K562 (cell line): ENCODE data around the gene UROD. TPM values are rescaled to one million over a fixed set of nuclear protein-coding genes. Genes with fewer than 3 reads are reported as not detected.

Experiments
- ETS2 ChIP-seq: IDR thresholded peaks from 2 replicates; pipeline ENCODE4 v1.6.1; 2016; ENCODE audit warnings: borderline replicate concordance, missing genetic modification characterization, mild to moderate bottlenecking, moderate library complexity, missing compliant biosample characterization; ENCODE audit not compliant: poor library complexity, severe bottlenecking
- ETV6 ChIP-seq, 3 experiments: fragments of 150-350 bp in 1 of 3; sonication (generic) in 1 of 3; formaldehyde crosslinking in 1 of 3; IDR thresholded peaks; 2 replicates each; pipeline versions ENCODE4 v1.6.1 to v1.8.0; 2014 to 2022; ENCODE audit warnings: borderline replicate concordance in 2 of 3, low read depth in 2 of 3, antibody characterized with exemption in 1 of 3, low read length in 1 of 3, mild to moderate bottlenecking in 1 of 3, missing genetic modification reagents in 1 of 3
- EZH2 ChIP-seq: IDR thresholded peaks from 2 replicates; pipeline ENCODE4 v1.6.1; 2012; ENCODE audit warnings: low read depth, mild to moderate bottlenecking, inconsistent platforms, low read length, borderline replicate concordance
- HLTF ChIP-seq: fragments of 450-650 bp; IDR thresholded peaks from 2 replicates; pipeline ENCODE4 v1.6.1; 2016
- NELFE ChIP-seq: IDR thresholded peaks from 2 replicates; pipeline ENCODE4 v1.6.1; 2011; ENCODE audit warnings: mild to moderate bottlenecking; ENCODE audit not compliant: insufficient read depth, insufficient read length
- NFXL1 ChIP-seq: fragments of 450-650 bp; formaldehyde crosslinking; IDR thresholded peaks from 2 replicates; pipeline ENCODE4 v1.4.0; 2021; ENCODE audit warnings: mild to moderate bottlenecking
- NRF1 ChIP-seq, 2 experiments: fragments of 450-650 bp; IDR thresholded peaks in 1 of 2; conservative IDR thresholded peaks in 1 of 2; 2 replicates each; pipeline ENCODE4 v1.6.1; 2014; ENCODE audit warnings: mild to moderate bottlenecking in 2 of 2
- PURB ChIP-seq: sonication (generic); formaldehyde crosslinking; IDR thresholded peaks from 2 replicates; pipeline ENCODE4 v1.9.0; 2021; ENCODE audit warnings: low read depth, mild to moderate bottlenecking, missing genetic modification reagents
- RB1 ChIP-seq: fragments of 450-650 bp; IDR thresholded peaks from 2 replicates; pipeline ENCODE4 v1.6.1; 2017; ENCODE audit warnings: low read depth, mild to moderate bottlenecking
- RCOR1 ChIP-seq, 2 experiments: IDR thresholded peaks; 2 replicates each; pipeline ENCODE4 v1.6.1; 2012; ENCODE audit warnings: low read depth in 2 of 2, low read length in 2 of 2, borderline replicate concordance in 1 of 2, improper control_type of control experiment in 1 of 2
- TARDBP ChIP-seq: fragments of 450-650 bp; IDR thresholded peaks from 2 replicates; pipeline ENCODE4 v1.6.1; 2016
- ZNF140 ChIP-seq: fragments of 250-450 bp; sonication (Bioruptor Pico); IDR thresholded peaks from 2 replicates; pipeline ENCODE4 v1.8.0; 2021; ENCODE audit warnings: moderate library complexity, mild to moderate bottlenecking, inconsistent platforms
- polyA plus RNA-seq, 8 experiments: library from polyadenylated mRNA; depleted of rRNA in 4 of 8; stranded (reverse) in 5 of 8; unstranded in 3 of 8; fragments of >200 nt; fragmentation: Nextera tagmentation in 2 of 8; fragmentation: Illumina TruSeq in 1 of 8; extraction: Ambion mirVana in 2 of 8; extraction: Trizol in 1 of 8; gene quantifications; 2 replicates each; pipeline versions ENCODE4 v1.2.1 to v1.2.3, GENCODE V29; 2011 to 2014; ENCODE audit warnings: inconsistent platforms in 1 of 8, missing spikeins in 1 of 8
- total RNA-seq, 7 experiments: library from RNA; depleted of rRNA in 6 of 7; stranded (reverse); fragments of >200 nt in 6 of 7; fragmentation: Illumina TruSeq in 2 of 7; extraction: Trizol in 2 of 7; gene quantifications; 2 replicates each; pipeline versions ENCODE4 v1.2.1 to v1.2.3, GENCODE V29; 2011 to 2021; ENCODE audit warnings: low replicate concordance in 1 of 7
- TF ChIP-seq, protein P1 (sequence below): fragments of 250-450 bp; sonication (Bioruptor Pico); IDR thresholded peaks from 2 replicates; pipeline ENCODE4 v1.4.0; 2020; ENCODE audit warnings: mild to moderate bottlenecking, moderate library complexity
- TF ChIP-seq, protein P2 (sequence below): IDR thresholded peaks from 3 replicates; pipeline ENCODE4 v1.6.1; 2011; ENCODE audit warnings: borderline replicate concordance, mild to moderate bottlenecking, moderate library complexity; ENCODE audit not compliant: insufficient read length; ENCODE audit errors: extremely low read depth
- TF ChIP-seq, protein P3 (sequence below): fragments of 250-450 bp; sonication (Bioruptor Pico); IDR thresholded peaks from 2 replicates; pipeline ENCODE4 v1.4.0; 2020

The UROD gene
- total and polyA plus RNA-seq, 9 of the 15 experiments (the other 6 are each of a cell fraction or from before 2014, with no cell fraction given), result 533 to 2,933 (median 1,100) TPM

DNA sequence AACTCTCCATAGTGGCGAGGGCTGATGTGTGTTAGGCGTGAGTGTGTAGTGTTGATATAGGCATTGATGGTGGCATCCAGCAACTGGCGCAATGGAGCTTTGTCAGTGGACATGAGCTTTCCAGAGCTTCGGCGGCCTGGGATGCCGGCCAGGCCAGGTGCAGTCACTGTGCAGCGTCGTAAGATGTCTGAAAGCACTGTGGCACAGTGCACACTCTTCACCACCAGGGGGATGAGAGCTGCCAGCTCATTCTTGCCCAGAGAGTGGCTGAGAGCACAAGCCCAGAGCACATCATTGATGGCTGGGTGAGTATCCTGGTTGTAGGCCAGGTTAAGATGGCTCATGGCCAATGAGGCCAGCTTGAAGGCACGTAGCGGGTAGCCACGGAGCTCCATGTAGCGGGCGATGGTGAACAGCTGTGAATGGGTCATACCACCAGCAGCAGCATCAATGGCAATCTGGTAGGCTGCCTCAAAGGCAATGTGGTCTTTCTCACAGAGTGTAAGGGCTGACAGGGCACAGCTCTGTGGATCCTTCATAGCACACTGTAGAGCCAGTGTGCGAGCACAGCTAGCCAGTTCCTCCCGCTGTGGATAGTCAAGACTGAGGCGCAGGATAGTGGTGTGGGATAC, 6.7 kb downstream of the UROD start (continued):
- TF ChIP-seq EZH2 (no peak), ETS2 (tag) (no peak), RB1 (0 out of 2 replicates have a peak, but pooled peaks have one; percentile 19), NELFE (no peak), NFXL1 (CRISPR knock-in tag) (no peak), TARDBP (no peak), RCOR1 (IDR thresholded peaks at IDR 0.05; ENCODE audit: borderline replicate concordance in 1 of 2, low read depth in 2 of 2, low read length in 2 of 2) (peak; percentile 4 to 62; a peak in 1 of 4 replicates), ETV6 (IDR thresholded peaks at IDR 0.05; ENCODE audit: borderline replicate concordance in 1 of 2, low read depth in 2 of 2, low read length in 1 of 2) (no peak), ETV6 (CRISPR knock-in tag; IDR thresholded peaks at IDR 0.05; ENCODE audit: borderline replicate concordance) (no peak), HLTF (no peak), ZNF140 (no peak), PURB (no peak), NRF1 (conservative IDR thresholded peaks at IDR 0.05 in 1 of 2, IDR thresholded peaks at IDR 0.05 in 1 of 2) (no peak)
- TF ChIP-seq, protein P1, sequence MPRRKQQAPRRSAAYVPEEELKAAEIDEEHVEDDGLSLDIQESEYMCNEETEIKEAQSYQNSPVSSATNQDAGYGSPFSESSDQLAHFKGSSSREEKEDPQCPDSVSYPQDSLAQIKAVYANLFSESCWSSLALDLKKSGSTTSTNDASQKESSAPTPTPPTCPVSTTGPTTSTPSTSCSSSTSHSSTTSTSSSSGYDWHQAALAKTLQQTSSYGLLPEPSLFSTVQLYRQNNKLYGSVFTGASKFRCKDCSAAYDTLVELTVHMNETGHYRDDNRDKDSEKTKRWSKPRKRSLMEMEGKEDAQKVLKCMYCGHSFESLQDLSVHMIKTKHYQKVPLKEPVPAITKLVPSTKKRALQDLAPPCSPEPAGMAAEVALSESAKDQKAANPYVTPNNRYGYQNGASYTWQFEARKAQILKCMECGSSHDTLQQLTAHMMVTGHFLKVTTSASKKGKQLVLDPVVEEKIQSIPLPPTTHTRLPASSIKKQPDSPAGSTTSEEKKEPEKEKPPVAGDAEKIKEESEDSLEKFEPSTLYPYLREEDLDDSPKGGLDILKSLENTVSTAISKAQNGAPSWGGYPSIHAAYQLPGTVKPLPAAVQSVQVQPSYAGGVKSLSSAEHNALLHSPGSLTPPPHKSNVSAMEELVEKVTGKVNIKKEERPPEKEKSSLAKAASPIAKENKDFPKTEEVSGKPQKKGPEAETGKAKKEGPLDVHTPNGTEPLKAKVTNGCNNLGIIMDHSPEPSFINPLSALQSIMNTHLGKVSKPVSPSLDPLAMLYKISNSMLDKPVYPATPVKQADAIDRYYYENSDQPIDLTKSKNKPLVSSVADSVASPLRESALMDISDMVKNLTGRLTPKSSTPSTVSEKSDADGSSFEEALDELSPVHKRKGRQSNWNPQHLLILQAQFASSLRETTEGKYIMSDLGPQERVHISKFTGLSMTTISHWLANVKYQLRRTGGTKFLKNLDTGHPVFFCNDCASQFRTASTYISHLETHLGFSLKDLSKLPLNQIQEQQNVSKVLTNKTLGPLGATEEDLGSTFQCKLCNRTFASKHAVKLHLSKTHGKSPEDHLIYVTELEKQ (CRISPR knock-in tag), result no peak
- TF ChIP-seq, protein P2, sequence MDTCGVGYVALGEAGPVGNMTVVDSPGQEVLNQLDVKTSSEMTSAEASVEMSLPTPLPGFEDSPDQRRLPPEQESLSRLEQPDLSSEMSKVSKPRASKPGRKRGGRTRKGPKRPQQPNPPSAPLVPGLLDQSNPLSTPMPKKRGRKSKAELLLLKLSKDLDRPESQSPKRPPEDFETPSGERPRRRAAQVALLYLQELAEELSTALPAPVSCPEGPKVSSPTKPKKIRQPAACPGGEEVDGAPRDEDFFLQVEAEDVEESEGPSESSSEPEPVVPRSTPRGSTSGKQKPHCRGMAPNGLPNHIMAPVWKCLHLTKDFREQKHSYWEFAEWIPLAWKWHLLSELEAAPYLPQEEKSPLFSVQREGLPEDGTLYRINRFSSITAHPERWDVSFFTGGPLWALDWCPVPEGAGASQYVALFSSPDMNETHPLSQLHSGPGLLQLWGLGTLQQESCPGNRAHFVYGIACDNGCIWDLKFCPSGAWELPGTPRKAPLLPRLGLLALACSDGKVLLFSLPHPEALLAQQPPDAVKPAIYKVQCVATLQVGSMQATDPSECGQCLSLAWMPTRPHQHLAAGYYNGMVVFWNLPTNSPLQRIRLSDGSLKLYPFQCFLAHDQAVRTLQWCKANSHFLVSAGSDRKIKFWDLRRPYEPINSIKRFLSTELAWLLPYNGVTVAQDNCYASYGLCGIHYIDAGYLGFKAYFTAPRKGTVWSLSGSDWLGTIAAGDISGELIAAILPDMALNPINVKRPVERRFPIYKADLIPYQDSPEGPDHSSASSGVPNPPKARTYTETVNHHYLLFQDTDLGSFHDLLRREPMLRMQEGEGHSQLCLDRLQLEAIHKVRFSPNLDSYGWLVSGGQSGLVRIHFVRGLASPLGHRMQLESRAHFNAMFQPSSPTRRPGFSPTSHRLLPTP, result no peak
- TF ChIP-seq, protein P3, sequence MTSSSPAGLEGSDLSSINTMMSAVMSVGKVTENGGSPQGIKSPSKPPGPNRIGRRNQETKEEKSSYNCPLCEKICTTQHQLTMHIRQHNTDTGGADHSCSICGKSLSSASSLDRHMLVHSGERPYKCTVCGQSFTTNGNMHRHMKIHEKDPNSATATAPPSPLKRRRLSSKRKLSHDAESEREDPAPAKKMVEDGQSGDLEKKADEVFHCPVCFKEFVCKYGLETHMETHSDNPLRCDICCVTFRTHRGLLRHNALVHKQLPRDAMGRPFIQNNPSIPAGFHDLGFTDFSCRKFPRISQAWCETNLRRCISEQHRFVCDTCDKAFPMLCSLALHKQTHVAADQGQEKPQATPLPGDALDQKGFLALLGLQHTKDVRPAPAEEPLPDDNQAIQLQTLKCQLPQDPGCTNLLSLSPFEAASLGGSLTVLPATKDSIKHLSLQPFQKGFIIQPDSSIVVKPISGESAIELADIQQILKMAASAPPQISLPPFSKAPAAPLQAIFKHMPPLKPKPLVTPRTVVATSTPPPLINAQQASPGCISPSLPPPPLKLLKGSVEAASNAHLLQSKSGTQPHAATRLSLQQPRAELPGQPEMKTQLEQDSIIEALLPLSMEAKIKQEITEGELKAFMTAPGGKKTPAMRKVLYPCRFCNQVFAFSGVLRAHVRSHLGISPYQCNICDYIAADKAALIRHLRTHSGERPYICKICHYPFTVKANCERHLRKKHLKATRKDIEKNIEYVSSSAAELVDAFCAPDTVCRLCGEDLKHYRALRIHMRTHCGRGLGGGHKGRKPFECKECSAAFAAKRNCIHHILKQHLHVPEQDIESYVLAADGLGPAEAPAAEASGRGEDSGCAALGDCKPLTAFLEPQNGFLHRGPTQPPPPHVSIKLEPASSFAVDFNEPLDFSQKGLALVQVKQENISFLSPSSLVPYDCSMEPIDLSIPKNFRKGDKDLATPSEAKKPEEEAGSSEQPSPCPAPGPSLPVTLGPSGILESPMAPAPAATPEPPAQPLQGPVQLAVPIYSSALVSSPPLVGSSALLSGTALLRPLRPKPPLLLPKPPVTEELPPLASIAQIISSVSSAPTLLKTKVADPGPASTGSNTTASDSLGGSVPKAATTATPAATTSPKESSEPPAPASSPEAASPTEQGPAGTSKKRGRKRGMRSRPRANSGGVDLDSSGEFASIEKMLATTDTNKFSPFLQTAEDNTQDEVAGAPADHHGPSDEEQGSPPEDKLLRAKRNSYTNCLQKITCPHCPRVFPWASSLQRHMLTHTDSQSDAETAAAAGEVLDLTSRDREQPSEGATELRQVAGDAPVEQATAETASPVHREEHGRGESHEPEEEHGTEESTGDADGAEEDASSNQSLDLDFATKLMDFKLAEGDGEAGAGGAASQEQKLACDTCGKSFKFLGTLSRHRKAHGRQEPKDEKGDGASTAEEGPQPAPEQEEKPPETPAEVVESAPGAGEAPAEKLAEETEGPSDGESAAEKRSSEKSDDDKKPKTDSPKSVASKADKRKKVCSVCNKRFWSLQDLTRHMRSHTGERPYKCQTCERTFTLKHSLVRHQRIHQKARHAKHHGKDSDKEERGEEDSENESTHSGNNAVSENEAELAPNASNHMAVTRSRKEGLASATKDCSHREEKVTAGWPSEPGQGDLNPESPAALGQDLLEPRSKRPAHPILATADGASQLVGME (CRISPR knock-in tag), result no peak
